Activated CD4-positive, alpha-beta memory T cell treated with anti-CD3 and anti-CD28 coated beads for 36 hours (primary cell): ENCODE results near the gene KLHDC8B. TPM values are rescaled to one million over a fixed set of nuclear protein-coding genes. Genes with fewer than 3 reads are reported as not detected.

Experiments
- total RNA-seq, 2 experiments: library from RNA; stranded (reverse); gene quantifications; one replicate each; pipeline ENCODE4 v1.2.3, GENCODE V29; 2021

Gene KLHDC8B
- total RNA-seq, 2 experiments from 2014 or later: 1.8 to 2.9 TPM

Other genes starting within 250 kb of the KLHDC8B start
- 10 to 100 TPM; 32.7 to 32.8 TPM for gene P4HTM, start 181.4 kb upstream of the KLHDC8B start, total RNA-seq
- 100 to 1,000 TPM; 139 to 144 TPM for gene WDR6, start 164.2 kb upstream of the KLHDC8B start, total RNA-seq
- 10 to 100 TPM; 26.2 to 26.5 TPM for gene DALRD3, start 153.0 kb upstream of the KLHDC8B start, total RNA-seq
- gene NDUFAF3, start 149.5 kb upstream of the KLHDC8B start, total RNA-seq: 100 to 1,000 TPM; 101 to 106 TPM
- gene IMPDH2, start 142.2 kb upstream of the KLHDC8B start, total RNA-seq: 100 to 1,000 TPM; 430 to 454 TPM
- gene QRICH1, start 77.5 kb upstream of the KLHDC8B start, total RNA-seq: 100 to 1,000 TPM; 124 to 128 TPM
- gene QARS1, start 66.8 kb upstream of the KLHDC8B start, total RNA-seq: 100 to 1,000 TPM; 249 to 286 TPM
- 10 to 100 TPM; 44.1 to 45.3 TPM for gene USP19, start 50.8 kb upstream of the KLHDC8B start, total RNA-seq
- gene LAMB2, start 38.5 kb upstream of the KLHDC8B start, total RNA-seq: not detected
- gene CCDC71, start 5.3 kb upstream of the KLHDC8B start, total RNA-seq: 10 to 100 TPM; 18.8 to 19.7 TPM
- 1 to 10 TPM; 2.8 to 3.0 TPM for gene C3orf62, start 105.6 kb downstream of the KLHDC8B start, total RNA-seq
- gene USP4, start 168.5 kb downstream of the KLHDC8B start, total RNA-seq: 10 to 100 TPM; 79.4 to 79.7 TPM
- gene GPX1, start 186.8 kb downstream of the KLHDC8B start, total RNA-seq: 100 to 1,000 TPM; 176 to 177 TPM
- 100 to 1,000 TPM; 497 to 514 TPM for gene RHOA, start 240.4 kb downstream of the KLHDC8B start, total RNA-seq
- 10 to 100 TPM in 1 of 2 experiments, 1 to 10 TPM in 1; 9.5 to 10.9 TPM for gene TCTA, start 240.8 kb downstream of the KLHDC8B start, total RNA-seq